ENCODE measurements around the gene NAA16. TPM values are rescaled to one million over a fixed set of nuclear protein-coding genes. Genes with fewer than 3 reads are reported as not detected.

The NAA16 gene
- total RNA-seq, 1 donor from 2014 or later = 48.4 TPM

DNA sequence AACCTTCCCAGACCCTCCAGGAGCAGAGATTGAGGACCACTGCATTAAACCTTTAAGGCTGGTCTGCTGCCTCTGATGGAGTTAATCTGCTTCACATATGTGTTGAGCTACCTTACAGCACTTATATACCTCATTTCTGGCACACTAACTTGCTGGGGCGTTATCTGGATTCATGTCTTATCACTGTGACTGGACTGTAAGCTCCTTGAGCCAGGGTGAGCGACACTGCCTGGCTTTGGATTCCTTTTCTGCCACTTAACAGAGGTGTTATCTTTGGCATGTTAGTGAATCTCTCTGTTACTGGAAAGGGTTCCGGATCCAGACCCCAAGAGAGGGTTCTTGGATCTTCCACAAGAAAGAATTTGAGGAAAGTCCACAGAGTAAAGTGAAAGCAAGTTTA, 76.5 kb downstream of the NAA16 start:
- DNase-seq (ENCODE audit: low spot score, unreplicated experiment) = no peak
- H3K4me1 Mint-ChIP-seq (ENCODE audit: low read depth) = no peaks in the 10 kb centered on the region

DNA sequence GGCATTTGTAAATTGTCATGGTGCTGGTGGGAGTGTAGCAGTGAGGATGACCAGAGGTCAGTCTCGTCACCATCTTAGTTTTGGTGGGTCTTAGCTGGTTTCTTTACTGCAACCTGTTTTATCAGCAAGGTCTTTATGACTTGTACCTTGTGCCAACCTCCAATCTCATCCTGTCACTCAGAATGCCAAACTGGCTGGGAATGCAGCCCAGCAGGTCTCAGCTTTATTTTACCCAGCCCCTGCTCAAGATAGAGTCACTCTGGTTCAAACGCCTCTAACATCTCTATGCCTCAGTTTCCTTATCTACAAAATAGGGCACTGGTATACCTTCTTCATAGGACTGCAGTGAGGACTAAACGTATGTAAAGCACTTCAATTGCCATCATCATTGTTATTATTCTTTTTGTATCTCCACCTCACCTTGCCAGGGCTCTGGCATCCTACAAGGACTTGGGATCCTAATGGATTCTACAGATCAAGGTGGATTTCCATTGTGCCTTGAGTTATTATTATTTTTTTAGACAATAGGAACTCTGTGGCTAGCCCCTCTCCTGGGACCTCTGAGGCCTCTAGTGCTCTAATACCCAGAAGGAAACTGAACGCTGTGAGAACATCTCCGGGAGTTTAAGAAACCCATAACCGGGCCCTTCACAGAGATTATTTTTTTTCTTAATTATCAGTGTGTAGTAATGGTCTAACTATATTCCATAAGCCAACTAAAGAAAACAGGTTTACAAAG, 77.2 kb downstream of the NAA16 start:
- no peaks in the 10 kb centered on the region for H3K4me1 Mint-ChIP-seq (ENCODE audit: low read depth)
- H3K36me3 Mint-ChIP-seq (ENCODE audit: insufficient read depth) = no peaks in the 10 kb centered on the region
- TF ChIP-seq, protein P1, sequence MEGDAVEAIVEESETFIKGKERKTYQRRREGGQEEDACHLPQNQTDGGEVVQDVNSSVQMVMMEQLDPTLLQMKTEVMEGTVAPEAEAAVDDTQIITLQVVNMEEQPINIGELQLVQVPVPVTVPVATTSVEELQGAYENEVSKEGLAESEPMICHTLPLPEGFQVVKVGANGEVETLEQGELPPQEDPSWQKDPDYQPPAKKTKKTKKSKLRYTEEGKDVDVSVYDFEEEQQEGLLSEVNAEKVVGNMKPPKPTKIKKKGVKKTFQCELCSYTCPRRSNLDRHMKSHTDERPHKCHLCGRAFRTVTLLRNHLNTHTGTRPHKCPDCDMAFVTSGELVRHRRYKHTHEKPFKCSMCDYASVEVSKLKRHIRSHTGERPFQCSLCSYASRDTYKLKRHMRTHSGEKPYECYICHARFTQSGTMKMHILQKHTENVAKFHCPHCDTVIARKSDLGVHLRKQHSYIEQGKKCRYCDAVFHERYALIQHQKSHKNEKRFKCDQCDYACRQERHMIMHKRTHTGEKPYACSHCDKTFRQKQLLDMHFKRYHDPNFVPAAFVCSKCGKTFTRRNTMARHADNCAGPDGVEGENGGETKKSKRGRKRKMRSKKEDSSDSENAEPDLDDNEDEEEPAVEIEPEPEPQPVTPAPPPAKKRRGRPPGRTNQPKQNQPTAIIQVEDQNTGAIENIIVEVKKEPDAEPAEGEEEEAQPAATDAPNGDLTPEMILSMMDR (IDR thresholded peaks at IDR 0.05; ENCODE audit: unreplicated experiment) = no peak
- H3K27me3 Mint-ChIP-seq = no peaks in the 10 kb centered on the region
- no peak overlapping the region for H3K27ac Mint-ChIP-seq
- H3K4me3 Mint-ChIP-seq (ENCODE audit: low read depth) = no peak overlapping the region
- no peaks in the 10 kb centered on the region for H3K9me3 Mint-ChIP-seq (ENCODE audit: low read depth)
- no peak for DNase-seq (ENCODE audit: low spot score, unreplicated experiment)

More for the DNA sequence above, 76.5 kb downstream of the NAA16 start:
- H3K27ac Mint-ChIP-seq = no peak overlapping the region
- H3K4me3 Mint-ChIP-seq (ENCODE audit: low read depth) = no peak overlapping the region
- no peaks in the 10 kb centered on the region for H3K36me3 Mint-ChIP-seq (ENCODE audit: insufficient read depth)
- TF ChIP-seq, protein P1 (IDR thresholded peaks at IDR 0.05; ENCODE audit: unreplicated experiment) = no peak
- H3K9me3 Mint-ChIP-seq (ENCODE audit: low read depth) = no peaks in the 10 kb centered on the region
- no peaks in the 10 kb centered on the region for H3K27me3 Mint-ChIP-seq

DNA sequence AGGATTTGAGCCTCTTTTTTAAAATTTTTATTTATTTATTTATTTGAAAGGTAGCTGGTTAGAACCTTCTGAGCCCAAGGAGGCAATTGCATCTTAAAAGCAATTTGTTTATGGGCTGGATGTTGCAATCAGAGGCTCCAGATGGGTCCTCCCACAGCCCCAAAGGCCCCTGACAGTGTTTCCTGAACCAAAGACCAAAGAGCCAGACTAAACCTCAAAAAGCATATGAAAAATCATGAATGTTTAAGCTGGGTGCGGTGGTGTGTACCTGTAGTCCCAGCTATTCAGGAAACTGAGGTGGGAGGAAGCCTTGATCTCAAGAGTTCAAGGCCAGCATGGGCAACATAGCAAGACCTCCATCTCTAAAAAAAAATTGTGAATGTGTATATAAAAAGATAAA, 78.5 kb downstream of the NAA16 start:
- no peak for DNase-seq (ENCODE audit: low spot score, unreplicated experiment)
- Mint-ChIP-seq H3K36me3 (ENCODE audit: insufficient read depth) (no peaks in the 10 kb centered on the region), H3K9me3 (ENCODE audit: low read depth) (no peaks in the 10 kb centered on the region), H3K4me1 (ENCODE audit: low read depth) (no peaks in the 10 kb centered on the region), H3K4me3 (ENCODE audit: low read depth) (no peak overlapping the region), H3K27me3 (no peaks in the 10 kb centered on the region), H3K27ac (no peak overlapping the region)
- TF ChIP-seq, protein P1 (IDR thresholded peaks at IDR 0.05; ENCODE audit: unreplicated experiment) = no peak

DNA sequence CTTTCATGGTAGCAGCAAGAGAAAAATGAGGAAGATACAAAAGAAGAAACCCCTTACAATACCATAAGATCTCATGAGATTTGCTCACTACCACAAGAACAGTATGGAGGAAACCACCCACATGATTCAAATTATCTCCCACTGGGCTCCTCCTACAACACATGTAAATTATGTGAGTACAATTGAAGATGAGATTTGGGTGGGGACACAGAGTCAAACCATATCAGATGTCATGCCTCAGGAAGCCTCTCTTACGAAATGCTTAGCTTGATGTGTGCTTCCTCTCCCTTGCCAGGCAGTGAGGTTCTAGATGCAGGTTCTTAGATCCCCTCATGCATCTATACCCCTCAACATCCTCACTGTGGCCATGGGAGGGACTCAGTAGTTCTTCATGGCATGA, 83.1 kb downstream of the NAA16 start:
- no peak overlapping the region for H3K27ac Mint-ChIP-seq
- no peaks in the 10 kb centered on the region for H3K36me3 Mint-ChIP-seq (ENCODE audit: insufficient read depth)
- DNase-seq (ENCODE audit: low spot score, unreplicated experiment) = no peak
- H3K4me3 Mint-ChIP-seq (ENCODE audit: low read depth) = no peak overlapping the region
- no peaks in the 10 kb centered on the region for H3K9me3 Mint-ChIP-seq (ENCODE audit: low read depth)
- H3K27me3 Mint-ChIP-seq = no peaks in the 10 kb centered on the region
- no peaks in the 10 kb centered on the region for H3K4me1 Mint-ChIP-seq (ENCODE audit: low read depth)
- TF ChIP-seq, protein P1 (IDR thresholded peaks at IDR 0.05; ENCODE audit: unreplicated experiment) = no peak

DNA sequence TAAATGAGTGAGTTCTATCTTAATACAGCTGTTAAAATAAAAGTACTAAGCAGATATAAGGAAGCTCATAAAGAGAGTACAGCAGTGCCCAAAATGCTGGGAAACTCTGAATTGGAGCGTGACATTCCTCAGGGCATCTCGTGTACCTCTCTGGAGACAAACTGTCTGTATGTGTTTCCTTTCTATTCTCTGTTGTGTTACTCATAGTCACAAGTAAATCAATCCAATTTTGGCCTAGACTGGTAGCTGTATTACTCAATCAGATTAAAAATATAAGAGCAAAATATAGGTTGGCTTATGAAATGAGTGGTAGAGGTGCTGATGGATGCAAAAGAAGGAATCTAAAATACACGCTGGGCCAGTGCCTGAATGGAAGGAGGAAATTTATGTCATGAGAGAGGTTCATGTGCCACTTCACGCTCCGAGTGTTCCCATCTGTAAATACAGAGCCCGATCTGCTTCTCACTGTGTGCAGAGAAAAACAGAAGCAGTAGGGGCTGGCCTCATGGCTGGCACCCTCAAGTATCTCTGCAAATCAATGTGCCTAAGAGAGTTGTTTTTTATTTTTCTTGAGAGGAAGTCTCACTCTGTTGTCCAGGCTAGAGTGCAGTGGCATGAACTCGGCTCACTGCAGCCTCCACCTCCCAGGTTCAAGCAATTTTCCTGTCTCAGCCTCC, 87.6 kb downstream of the NAA16 start:
- TF ChIP-seq, protein P1 (IDR thresholded peaks at IDR 0.05; ENCODE audit: unreplicated experiment) = no peak
- H3K27me3 Mint-ChIP-seq = no peaks in the 10 kb centered on the region
- peak overlapping the region; percentile 52 for H3K27ac Mint-ChIP-seq
- no peaks in the 10 kb centered on the region for H3K4me1 Mint-ChIP-seq (ENCODE audit: low read depth)
- no peak overlapping the region for H3K4me3 Mint-ChIP-seq (ENCODE audit: low read depth)
- no peak for DNase-seq (ENCODE audit: low spot score, unreplicated experiment)
- H3K9me3 Mint-ChIP-seq (ENCODE audit: low read depth) = no peaks in the 10 kb centered on the region
- no peaks in the 10 kb centered on the region for H3K36me3 Mint-ChIP-seq (ENCODE audit: insufficient read depth)

All from progenitor cell of endocrine pancreas (in vitro differentiated cells).